Brain microvascular endothelial cell (primary cell): ENCODE results near the gene ZNF488.

Experiments used
- DNase-seq: peaks from one replicate; pipeline ENCODE4 v3.0.0-alpha.2; 2020
- H3K27ac ChIP-seq: fragments of 250-450 bp; sonication (Bioruptor Pico); 2 replicates; pipeline ENCODE4 v1.5.1; 2020; ENCODE audit warnings: mild to moderate bottlenecking, moderate library complexity
- H3K27me3 ChIP-seq: fragments of 250-450 bp; sonication (Bioruptor Pico); replicated peaks from 2 replicates; pipeline ENCODE4 v1.5.1; 2020; ENCODE audit warnings: mild to moderate bottlenecking
- H3K36me3 ChIP-seq: fragments of 250-450 bp; sonication (Bioruptor Pico); replicated peaks from 2 replicates; pipeline ENCODE4 v1.5.1; 2020; ENCODE audit warnings: mild to moderate bottlenecking
- H3K4me3 ChIP-seq: 2 replicates; pipeline ENCODE4 v1.5.1; 2011; ENCODE audit warnings: low read depth, mild to moderate bottlenecking, control low read depth, low read length, moderate library complexity
- CTCF ChIP-seq: IDR thresholded peaks from 2 replicates; pipeline ENCODE4 v1.5.1; 2011; ENCODE audit warnings: low read depth, mild to moderate bottlenecking, moderate library complexity, low read length, control low read depth, inconsistent platforms; ENCODE audit errors: missing control alignments
- in situ Hi-C: cut with HindIII; loops from 2 replicates; pipeline ENCODE4 v1.10.0; 2017; ENCODE audit warnings: low sequenced_read_pairs, low pct_ligation_motif_present

ZNF488 gene

GRCh38 chr10:47359626-47360418, 24.3 kb downstream of the ZNF488 start:
- TF ChIP-seq CTCF: no peak
- no peak overlapping the region for H3K27ac ChIP-seq
- H3K27me3 ChIP-seq: no peaks in the 10 kb centered on the region
- H3K4me3 ChIP-seq: no peak overlapping the region
- no peak for DNase-seq
- no peaks in the 10 kb centered on the region for H3K36me3 ChIP-seq
- in situ Hi-C loops: no loop called here

GRCh38 chr10:47359101-47359500, 25.0 kb downstream of the ZNF488 start:
- Histone ChIP-seq H3K4me3 (no peak overlapping the region), H3K27ac (no peak overlapping the region), H3K36me3 (no peaks in the 10 kb centered on the region), H3K27me3 (no peaks in the 10 kb centered on the region)
- DNase-seq: no peak
- no peak for TF ChIP-seq CTCF
- in situ Hi-C loops: no loop called here

- no peak overlapping the region for H3K4me3 ChIP-seq
- H3K27ac ChIP-seq: no peak overlapping the region
- H3K27me3 ChIP-seq: no peaks in the 10 kb centered on the region
- H3K36me3 ChIP-seq: no peaks in the 10 kb centered on the region
- DNase-seq: no peak
- in situ Hi-C loops: no loop called here
- TF ChIP-seq CTCF: no peak
These were observed 25.6 kb downstream of the ZNF488 start for GRCh38 chr10:47358457-47358856.

GRCh38 chr10:47357911-47358310, 26.2 kb downstream of the ZNF488 start:
- TF ChIP-seq CTCF: no peak
- in situ Hi-C loops: no loop called here
- Histone ChIP-seq H3K4me3 (no peak overlapping the region), H3K27me3 (no peaks in the 10 kb centered on the region), H3K27ac (no peak overlapping the region), H3K36me3 (no peaks in the 10 kb centered on the region)
- no peak for DNase-seq

GRCh38 chr10:47357131-47357582, 26.9 kb downstream of the ZNF488 start:
- Histone ChIP-seq H3K4me3 (no peak overlapping the region), H3K27me3 (no peaks in the 10 kb centered on the region), H3K36me3 (no peaks in the 10 kb centered on the region), H3K27ac (no peak overlapping the region)
- no peak for TF ChIP-seq CTCF
- no peak for DNase-seq
- in situ Hi-C loops: no loop called here

- no peaks in the 10 kb centered on the region for H3K27me3 ChIP-seq
- H3K36me3 ChIP-seq: no peaks in the 10 kb centered on the region
- no peak for DNase-seq
- no peak overlapping the region for H3K27ac ChIP-seq
- in situ Hi-C loops: no loop called here
- no peak for TF ChIP-seq CTCF
- H3K4me3 ChIP-seq: no peak overlapping the region
These were observed 27.4 kb downstream of the ZNF488 start for GRCh38 chr10:47356708-47357107.
